AG08395 (cell line): Measurements from ENCODE around the gene TEX48.

ENCODE experiments used
- DNase-seq: peaks from one replicate; pipeline ENCODE4 v3.0.0; 2012; ENCODE audit warnings: mixed read lengths, low spot score

Gene TEX48

DNA sequence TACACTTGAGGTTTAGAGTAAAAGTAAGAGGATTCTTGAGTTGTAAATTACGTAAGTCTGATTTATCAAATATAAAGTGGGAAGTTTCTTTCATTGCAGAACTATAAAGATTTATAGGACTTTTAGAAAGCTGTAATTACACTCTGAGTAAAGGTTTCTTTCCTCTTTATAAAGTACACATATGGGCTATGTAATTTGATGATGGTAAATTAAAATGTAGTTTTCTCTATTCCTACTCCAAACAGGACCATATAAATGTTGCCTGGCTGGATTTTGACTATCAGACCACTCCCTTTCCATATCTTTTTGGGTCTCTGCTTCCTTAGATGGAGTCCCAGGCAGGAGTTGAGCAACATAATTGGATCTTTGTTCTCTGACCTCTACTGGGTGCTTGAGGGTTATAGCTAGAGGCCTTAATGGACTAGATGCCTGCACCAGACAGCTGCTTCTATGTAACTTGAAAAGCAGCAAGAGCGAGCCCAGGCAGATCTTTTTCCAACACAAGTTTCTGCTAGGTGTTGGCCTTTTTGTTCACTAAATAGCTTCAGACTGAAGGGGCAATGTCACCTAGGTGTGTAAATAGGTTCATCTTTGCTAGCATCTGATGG lies 11.4 kb upstream of the TEX48 start:
- DNase-seq, result no peak

DNA sequence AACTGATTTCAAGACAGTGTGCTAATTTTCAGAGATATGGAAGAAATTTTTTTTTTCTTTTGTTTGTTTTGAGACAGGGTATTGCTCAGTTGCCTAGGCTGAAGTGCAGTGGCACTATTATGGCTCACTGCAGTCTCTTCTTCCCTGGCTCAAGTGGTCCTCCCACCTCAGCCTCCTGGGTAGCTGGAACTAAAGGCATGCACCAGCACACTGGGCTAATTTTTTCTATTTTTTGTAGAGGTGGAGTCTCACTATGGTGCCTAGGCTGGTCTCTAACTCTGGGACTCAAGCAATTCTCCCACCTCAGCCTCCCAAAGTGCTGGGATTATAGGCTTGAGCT lies 9.9 kb upstream of the TEX48 start:
- DNase-seq, result no peak

DNA sequence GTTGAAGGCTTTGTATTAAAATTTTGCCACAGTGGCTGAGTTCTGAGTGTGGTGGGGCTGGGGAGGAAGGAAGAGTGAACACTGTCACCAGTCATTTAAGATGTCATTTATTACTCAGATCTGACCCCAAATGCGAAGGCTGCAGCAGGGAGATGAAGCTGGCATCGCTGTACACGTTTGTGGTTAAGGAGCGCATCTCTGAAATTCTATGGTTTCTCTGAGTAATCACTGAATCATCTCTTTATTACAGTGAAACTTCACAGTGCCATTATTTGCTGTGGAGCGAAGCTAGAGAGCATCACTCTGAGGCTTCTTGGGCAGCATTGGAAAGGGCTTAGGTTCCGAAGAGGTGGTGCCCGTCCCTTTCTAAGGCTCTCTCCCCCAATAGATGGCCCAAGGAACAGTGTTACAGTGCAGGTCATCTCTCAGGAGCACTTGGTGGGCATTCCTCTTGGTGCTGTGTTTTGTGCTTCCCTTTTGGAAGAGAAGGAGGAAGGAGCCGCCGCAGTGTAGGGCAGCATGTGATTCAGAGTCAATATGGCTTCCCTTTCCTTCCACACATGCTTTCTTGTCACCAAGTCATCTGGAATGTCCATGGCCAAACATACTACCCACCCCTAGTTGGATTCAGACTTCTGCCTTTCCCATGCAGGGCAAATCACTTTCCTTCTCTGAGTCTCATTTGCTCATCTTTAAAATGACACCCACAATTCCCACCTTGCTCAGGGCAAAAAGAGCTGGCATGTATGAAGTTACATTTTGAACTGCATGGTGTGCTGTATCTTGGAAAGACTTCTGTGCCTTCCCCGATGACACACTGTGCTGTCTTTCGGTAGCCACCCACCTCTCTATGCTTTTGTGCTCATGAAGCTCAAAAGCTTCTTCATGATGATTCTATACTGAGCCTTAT lies 9.3 kb upstream of the TEX48 start:
- DNase-seq, result peak; percentile 91

DNA sequence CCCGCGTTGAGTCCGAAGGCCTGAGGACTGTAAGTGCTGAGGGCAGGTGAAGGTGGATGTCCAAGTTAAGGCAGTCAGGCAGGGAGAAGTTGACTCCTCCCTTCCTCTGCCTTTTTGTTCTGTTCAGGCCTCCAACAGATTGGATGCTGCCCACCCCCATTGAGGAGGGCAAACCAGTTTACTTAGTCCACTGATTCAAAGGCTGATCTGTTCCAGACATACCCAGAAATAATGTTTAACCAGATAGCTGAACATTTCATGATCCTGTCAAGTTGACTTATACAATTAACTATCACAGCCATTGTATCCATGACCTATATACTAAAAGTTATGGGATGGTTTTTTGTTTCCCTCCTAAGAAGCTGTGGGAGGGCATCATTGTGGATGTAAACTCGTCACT lies 8.3 kb upstream of the TEX48 start:
- DNase-seq, result no peak

DNA sequence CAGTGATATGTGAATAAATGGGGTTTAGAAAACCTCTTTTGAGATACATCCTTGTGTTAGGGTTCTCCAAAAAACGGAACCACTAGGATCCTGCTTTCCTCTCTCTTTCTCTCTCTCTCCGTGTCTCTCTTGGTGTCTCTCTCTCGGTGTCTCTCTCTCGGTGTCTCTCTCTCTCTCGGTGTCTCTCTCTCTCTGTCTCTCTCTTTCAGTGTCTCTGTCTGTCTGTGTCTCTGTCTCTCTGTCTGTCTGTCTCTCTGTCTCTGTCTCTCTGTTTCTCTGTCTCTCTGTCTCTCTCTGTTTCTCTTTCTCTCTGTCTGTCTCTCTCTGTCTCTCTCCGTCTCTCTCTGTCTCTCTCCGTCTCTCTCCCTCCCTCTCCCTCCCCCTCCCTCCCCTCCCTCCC lies 7.8 kb upstream of the TEX48 start:
- DNase-seq, result no peak

DNA sequence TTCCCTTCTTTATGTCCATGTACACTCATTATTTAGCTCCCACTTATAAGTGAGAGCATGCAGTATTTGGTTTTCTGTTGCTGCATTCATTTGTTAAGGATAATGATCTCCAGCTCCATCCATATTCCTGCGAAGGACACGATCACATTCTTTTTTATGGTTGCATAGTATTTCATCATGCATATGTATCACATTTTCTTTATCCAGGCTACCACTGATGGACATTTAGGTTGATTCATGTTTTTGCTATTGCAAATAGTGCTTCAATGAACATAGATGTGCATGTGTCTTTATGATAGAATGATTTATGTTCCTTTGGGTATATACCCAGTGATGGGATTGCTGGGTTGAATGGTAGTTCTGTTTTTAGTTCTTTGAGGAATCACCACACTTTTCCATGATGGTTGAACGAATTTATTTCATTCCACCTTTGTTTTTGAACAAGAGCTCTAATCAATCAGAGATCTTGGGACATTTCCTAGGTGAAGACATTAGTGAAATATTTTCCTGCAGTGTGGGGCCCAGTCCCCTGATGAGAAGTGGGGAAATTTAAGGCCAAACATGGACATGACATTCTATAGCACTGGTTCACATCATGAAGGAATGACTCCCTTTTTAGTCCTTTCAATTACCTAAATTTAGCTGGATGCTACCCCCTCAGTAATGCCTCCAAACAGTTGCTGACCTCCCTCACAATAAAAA lies 7.1 kb upstream of the TEX48 start:
- DNase-seq, result no peak

DNA sequence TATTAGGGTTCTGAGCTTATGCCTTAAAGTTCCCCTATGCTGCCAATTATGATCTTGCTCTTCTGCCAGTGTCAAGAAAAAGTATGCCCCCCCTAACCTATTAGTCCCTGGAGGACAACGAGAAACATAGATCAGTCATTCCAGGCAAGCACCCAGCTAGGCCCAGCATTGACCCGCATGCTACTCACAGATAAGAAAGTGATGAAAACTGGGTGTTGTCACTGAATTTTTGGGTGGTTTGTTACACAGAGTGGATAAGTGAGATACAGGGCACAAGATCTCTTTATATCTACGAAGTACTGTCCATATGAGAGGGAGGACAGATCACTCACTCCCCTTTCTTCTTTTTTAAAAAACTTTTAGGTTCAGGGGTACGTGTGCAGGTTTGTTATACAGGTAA lies 6.4 kb upstream of the TEX48 start:
- DNase-seq, result no peak

DNA sequence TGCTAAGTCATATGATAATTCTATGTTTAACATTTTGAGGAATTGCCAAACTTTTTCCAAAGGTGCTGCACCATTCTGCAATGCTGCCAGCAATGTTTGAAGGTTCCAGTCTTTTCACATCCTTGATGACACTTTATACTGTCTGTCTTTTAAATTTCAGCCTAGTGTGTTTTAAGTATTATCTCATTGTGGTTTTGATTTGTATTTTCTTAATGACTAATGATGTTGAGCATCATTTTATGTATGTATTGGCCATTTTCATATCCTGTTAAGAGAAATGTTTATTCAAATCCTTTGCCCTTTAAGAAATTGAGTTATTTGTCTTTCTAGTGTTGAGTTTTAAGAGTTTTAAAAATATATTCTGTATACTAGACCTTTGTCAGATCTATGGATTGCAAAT lies 5.0 kb upstream of the TEX48 start:
- no peak for DNase-seq

DNA sequence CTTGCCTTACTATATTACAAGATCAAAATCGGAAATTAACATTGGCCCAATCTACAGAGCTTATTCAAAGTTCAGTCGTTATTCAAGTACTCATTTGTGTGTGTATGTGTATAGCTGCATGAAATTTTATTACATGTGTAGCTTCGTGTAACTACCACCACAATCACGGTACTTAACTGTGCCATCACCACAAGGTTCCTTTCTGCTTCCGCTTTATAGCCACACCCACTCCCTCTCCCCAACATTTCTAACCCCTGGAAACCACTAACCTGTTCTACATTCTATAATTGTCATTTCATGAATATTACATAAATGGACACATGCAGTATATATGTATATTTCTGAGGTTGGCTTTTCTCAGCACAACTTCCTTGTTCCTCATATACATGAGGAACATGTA lies 4.0 kb upstream of the TEX48 start:
- DNase-seq, result no peak

DNA sequence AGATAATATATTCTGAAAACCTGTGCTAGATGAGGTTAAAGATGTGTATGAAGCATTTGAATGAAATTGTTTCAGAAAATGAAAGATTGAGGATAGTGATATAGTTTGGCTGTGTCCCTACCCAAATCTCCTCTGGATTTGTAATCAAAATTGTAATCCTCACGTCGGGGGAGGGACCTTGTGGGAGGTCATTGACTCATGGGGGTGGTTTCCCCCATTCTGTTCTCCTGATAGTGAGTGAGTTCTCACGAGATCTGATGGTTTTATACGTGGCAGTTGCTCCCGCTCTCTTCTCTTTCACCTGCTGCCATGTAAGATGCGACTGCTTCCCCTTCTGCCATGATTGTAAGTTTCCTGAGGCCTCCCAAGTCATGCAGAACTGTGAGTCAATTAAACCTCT lies 2.0 kb upstream of the TEX48 start:
- DNase-seq, result no peak

DNA sequence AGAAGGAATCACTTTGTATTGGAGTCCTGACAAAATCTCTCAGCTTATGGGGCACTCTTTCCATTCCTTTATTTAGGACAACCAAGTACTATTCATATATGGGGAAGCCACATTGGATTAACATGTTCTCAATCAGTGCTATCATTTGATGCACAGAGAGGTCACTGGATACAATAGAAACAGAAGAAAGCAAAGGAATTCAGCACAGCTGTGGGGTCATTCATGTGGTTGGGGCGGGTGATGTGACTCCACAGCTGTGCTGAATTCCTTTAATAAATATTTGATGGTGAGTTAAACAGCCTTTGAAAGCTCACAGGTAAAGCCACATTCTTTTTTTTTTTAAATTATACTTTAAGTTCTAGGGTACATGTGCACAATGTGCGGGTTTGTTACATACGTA lies 854 bp upstream of the TEX48 start:
- no peak for DNase-seq

DNA sequence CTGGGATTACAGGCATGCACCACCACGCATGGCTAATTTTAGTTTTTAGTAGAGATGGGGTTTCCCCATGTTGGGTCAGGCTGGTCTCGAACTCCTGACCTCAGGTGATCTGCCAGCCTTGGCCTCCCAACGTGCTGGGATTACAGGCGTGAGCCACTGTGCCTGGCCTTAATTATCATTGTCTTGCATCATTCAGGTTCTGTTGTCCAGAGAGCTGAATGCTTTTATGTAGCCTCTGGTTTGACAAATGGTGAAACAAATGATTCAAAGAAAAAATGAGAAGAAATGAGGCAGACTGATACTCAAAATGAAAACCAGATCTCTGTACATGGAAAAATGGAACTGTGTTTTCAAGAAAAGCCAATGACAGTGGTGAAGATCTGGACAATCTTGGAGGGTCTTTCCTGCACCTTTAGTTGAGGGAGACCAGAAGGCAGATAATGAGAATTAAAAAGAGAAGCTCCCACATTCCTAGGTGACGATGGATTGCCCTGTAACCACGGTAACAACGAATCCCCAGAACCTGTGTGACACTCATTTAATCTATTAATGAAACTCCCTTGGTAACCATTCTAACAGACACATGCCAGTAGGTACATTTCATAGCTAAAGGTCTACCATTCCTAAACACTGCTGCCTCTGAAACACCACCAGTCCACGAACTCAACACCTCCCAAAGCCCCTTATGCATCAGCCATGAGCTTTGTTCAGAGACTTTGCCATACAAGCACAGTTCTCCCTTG lies 1.6 kb downstream of the TEX48 start:
- no peak for DNase-seq

DNA sequence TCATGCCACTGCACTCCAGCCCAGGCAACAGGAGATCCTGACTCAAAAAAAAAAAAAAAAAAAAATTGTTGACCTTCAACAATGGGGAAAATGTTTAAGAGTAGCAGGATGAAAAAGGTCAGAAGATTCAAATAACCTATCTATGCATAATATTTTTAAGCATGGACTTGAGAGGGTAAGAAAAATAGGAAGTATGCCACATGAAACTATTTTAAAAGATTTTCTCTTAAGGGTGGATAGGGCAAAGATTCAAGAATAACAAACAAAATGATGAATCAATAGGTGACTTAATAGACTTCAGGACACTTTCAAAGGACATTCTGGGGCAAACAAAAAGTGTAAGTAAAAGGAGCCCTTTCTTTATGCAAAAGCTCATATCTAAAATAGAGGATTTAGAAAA lies 3.2 kb downstream of the TEX48 start:
- no peak for DNase-seq

DNA sequence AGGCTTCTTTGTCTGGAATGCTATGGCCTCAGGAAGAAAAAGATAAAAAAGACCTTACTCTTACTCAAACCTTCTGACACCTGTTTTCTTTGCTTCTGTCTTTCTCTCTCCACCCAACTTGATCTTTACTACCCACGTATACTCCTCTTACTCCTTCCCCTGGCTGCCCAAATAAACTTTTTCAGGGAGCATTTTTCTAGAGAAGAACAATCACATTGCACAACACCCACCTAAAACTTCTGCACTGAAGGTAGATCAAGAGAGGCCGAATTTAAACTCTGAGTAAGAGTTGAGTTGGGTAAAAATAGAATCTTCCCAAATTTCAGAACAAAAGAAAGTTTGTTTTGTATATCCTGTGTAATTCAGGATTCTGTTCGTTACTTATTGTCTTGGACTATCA lies 3.9 kb downstream of the TEX48 start:
- DNase-seq, result no peak

DNA sequence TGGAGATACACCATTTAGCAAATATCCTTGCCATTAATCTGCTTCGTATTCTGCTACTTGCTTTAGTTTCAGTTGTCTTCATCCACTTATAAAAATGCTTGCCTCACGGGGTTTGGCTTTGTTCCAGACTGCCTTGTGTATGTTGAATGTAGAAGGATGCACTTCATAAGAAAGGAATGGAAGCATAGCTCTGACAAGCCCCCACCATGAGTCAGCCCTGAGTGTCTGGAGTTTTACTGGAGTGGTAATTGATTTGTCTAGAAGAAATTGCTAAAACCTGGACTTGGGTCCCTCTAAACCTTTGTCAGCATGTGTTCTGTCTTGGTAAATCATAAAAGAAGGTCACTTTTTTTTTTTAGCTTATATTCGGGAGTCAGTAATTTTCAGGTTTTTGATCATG lies 4.6 kb downstream of the TEX48 start:
- DNase-seq, result peak; percentile 96

DNA sequence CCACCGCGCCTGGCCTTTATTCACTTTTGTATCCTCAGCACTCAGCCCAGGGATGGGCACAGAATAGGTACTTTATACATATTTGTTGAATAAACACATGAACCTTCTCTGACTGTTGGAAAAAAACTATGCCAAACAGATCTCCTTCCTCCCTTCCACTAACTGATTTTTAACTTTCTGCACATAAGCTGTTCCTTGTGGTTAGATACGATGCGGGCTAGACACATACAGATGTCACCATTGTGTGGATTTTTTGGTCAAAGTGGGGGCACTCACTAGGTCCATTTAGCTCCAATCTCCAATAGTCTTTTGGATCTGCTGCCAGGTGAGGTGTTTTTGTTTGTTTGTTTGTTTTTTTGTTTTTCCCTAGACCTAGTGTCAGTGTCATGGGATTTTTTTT lies 5.1 kb downstream of the TEX48 start:
- DNase-seq, result no peak

DNA sequence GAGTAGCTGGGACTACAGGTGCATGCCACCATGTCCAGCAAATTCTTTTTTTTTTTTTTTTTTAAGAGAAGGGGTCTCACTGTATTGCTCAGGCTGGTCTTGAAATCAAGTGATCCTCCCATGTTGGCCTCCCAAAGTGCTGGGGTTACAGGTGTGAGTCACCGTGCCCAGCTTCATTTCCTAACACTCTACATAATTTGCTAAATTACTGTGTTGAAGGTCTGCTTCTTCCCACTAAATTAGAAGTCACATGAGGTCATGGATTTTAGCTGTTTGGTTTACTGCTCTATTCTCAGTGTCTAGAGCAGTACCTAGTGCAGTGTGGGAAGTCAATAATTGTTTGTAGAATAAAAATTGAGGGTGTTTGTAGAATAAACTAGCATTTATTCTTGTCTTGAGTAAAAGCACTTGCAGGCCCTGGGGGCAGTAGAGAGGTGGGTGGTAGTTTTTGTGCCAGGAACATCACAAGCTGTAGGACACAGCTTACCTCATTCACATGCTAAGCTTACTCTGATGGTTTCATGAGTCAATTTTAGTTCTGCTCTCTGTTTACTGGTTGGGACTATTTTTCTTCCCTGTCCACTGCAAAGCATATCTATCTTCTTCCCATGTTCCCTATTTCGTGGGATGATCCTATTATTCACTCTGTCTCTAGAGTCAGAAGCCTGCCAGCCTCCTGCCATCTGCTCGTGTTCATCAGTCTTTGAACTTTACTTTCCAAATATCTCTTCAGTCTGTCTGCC lies 7.0 kb downstream of the TEX48 start:
- no peak for DNase-seq

DNA sequence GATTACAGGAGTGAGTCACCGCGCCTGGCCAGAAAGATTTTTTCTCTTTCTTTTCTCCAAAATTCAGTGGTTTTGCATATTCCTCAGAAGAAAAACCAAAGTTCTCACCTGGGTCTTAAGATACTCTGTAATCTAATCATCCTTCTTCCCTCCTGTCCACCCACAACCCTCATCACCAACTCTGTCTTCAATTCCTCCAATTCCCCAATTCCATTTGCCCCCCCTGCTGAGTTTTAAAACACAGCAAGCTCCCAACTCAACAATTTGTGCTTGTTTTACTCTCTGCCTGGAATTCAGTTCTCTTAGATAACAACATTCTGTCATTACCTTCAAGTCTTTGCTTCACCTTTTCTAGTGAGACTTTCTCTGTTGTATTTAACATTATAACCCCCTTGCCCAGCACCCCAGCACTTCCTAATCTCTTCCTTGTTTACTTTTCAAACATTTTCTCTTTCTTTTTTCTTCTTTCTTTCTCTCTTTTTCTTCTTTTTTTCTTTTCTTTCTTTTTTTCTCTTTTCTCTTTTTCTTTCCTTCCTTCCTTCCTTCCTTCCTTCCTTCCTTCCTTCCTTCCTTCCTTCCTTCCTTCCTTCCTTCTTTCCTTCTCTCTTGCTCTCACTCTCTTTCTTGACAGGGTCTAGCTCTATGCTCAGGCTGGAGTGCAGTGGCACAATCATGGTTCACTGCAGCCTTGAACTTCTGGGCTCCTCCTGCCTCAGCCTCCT lies 7.8 kb downstream of the TEX48 start:
- no peak for DNase-seq

DNA sequence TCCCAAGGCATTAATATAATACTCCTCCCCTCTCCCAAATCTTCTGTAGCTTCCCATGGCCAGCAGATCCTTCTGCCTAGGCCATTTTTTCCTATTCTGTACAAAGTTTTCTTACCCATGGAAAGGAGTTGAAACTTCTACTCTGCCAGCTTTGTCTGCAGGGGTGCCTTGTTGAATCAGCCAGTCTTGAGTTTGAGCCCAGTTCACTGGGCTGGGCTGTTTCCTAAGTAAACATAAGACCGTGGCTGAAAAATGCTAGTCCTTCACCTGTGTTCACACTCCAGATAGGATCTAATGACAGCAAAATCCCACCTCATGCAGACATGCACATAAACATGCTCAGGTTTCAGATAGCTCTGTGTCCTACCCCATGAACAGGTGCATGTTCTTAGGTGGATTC lies 10.4 kb downstream of the TEX48 start:
- DNase-seq, result no peak

DNA sequence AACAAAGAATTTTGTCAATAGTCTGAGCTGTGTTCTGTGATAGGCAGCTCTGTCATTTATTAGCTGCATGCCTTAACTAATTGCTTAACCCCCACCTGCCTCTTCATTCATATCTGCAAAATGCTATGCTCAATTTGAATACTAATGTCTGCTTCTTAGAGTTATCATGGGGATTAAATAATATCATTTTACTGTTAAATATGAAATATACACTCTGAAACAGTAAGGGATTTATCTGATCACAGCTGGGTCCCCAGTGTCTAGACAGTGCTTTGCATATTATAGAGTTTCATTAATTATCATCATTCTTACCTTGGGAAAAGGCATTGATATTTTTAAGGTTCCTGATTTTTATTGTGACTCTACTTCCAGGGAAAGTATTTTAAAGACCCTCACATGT lies 12.0 kb downstream of the TEX48 start:
- DNase-seq, result no peak

DNA sequence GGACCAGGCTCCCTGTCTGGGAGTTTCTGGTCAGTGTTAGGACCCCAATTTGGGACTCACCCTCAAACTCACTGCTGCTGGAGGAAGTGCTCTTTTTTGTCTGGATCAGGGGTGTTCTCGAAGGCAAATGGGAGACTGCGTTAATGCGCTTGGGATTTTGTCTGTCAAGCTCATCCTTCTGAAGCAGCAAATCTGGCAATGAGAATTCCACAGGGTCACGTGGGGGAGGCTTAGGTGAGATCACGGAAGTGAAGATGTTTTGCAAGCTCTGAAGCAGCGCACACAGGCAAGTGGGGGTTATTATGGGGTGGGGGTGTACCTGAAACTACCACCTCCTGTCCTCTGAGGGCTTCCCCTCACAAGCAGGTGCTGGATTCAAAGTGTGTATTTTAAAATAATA lies 13.8 kb downstream of the TEX48 start:
- no peak for DNase-seq
